ENCODE results near the gene HORMAD2. TPM values are rescaled to one million over a fixed set of nuclear protein-coding genes. Genes with fewer than 3 reads are reported as not detected.

HORMAD2 gene
- total and polyA plus RNA-seq, 9 of the 15 experiments (the other 6 are each of a cell fraction or from before 2014, with no cell fraction given): not detected

DNA sequence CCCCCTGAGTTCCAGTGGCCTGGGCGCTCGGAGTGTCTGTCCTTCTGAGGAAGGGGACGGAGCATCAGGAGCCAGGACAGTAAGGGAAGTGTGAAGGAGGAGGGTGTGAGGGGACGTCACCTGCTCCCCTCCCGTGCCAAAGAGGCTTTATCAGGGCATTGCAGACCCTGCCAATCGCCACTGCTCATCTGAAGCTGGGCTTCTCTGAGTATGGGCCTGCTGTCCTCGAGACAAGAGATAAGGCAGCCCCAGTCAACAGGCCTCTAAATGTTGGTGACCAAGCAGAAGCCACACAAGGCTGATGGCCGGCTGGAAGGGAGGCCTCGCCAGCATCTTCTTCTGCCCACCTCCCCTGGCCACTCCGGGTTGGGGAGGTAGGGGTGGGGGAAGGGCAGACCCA is 136.4 kb downstream of the HORMAD2 start (continued):
- TF ChIP-seq HEY1 (CRISPR knock-in tag; IDR thresholded peaks at IDR 0.05; ENCODE audit: borderline replicate concordance) (no peak), KLF16 (IDR thresholded peaks at IDR 0.05) (peak; percentile 98), ZNF589 (CRISPR knock-in tag; IDR thresholded peaks at IDR 0.05; ENCODE audit: low read depth) (peak; percentile 98), NFIC (IDR thresholded peaks at IDR 0.05) (peak; percentile 96), SMARCC2 (IDR thresholded peaks at IDR 0.05; ENCODE audit: low read depth) (peak; percentile 90), SETDB1 (IDR thresholded peaks at IDR 0.05; ENCODE audit: low read length) (no peak), NR2C1 (IDR thresholded peaks at IDR 0.05) (no peak), NR2C1 (tag; IDR thresholded peaks at IDR 0.05) (no peak), ZNF217 (CRISPR knock-in tag; IDR thresholded peaks at IDR 0.05) (no peak), MEF2D (tag; conservative IDR thresholded peaks at IDR 0.05; ENCODE audit: low read depth) (no peak), ZNF24 (IDR thresholded peaks at IDR 0.05) (0 out of 2 replicates have a peak, but pooled peaks have one; percentile 41), OTX1 (CRISPR knock-in tag; IDR thresholded peaks at IDR 0.05) (0 out of 2 replicates have a peak, but pooled peaks have one; percentile 35), ZKSCAN1 (IDR thresholded peaks at IDR 0.05; ENCODE audit: low read depth, low read length) (no peak), SIRT6 (IDR thresholded peaks at IDR 0.05; ENCODE audit: low read depth, low read length) (no peak), RNF2 (IDR thresholded peaks at IDR 0.05) (peak; percentile 87), SIN3B (IDR thresholded peaks at IDR 0.05; ENCODE audit: low read depth) (no peak), MYNN (IDR thresholded peaks at IDR 0.05) (peak; percentile 82), MYNN (CRISPR knock-in tag; IDR thresholded peaks at IDR 0.05) (no peak), ZNF384 (IDR thresholded peaks at IDR 0.05; ENCODE audit: low read depth, low read length) (0 out of 2 replicates have a peak, but pooled peaks have one; percentile 19), ZNF253 (CRISPR knock-in tag; conservative IDR thresholded peaks at IDR 0.05) (no peak), ELF4 (CRISPR knock-in tag; IDR thresholded peaks at IDR 0.05) (peak; percentile 48; the same call in 1 of the 2 replicates)
- TF ChIP-seq, protein P1, sequence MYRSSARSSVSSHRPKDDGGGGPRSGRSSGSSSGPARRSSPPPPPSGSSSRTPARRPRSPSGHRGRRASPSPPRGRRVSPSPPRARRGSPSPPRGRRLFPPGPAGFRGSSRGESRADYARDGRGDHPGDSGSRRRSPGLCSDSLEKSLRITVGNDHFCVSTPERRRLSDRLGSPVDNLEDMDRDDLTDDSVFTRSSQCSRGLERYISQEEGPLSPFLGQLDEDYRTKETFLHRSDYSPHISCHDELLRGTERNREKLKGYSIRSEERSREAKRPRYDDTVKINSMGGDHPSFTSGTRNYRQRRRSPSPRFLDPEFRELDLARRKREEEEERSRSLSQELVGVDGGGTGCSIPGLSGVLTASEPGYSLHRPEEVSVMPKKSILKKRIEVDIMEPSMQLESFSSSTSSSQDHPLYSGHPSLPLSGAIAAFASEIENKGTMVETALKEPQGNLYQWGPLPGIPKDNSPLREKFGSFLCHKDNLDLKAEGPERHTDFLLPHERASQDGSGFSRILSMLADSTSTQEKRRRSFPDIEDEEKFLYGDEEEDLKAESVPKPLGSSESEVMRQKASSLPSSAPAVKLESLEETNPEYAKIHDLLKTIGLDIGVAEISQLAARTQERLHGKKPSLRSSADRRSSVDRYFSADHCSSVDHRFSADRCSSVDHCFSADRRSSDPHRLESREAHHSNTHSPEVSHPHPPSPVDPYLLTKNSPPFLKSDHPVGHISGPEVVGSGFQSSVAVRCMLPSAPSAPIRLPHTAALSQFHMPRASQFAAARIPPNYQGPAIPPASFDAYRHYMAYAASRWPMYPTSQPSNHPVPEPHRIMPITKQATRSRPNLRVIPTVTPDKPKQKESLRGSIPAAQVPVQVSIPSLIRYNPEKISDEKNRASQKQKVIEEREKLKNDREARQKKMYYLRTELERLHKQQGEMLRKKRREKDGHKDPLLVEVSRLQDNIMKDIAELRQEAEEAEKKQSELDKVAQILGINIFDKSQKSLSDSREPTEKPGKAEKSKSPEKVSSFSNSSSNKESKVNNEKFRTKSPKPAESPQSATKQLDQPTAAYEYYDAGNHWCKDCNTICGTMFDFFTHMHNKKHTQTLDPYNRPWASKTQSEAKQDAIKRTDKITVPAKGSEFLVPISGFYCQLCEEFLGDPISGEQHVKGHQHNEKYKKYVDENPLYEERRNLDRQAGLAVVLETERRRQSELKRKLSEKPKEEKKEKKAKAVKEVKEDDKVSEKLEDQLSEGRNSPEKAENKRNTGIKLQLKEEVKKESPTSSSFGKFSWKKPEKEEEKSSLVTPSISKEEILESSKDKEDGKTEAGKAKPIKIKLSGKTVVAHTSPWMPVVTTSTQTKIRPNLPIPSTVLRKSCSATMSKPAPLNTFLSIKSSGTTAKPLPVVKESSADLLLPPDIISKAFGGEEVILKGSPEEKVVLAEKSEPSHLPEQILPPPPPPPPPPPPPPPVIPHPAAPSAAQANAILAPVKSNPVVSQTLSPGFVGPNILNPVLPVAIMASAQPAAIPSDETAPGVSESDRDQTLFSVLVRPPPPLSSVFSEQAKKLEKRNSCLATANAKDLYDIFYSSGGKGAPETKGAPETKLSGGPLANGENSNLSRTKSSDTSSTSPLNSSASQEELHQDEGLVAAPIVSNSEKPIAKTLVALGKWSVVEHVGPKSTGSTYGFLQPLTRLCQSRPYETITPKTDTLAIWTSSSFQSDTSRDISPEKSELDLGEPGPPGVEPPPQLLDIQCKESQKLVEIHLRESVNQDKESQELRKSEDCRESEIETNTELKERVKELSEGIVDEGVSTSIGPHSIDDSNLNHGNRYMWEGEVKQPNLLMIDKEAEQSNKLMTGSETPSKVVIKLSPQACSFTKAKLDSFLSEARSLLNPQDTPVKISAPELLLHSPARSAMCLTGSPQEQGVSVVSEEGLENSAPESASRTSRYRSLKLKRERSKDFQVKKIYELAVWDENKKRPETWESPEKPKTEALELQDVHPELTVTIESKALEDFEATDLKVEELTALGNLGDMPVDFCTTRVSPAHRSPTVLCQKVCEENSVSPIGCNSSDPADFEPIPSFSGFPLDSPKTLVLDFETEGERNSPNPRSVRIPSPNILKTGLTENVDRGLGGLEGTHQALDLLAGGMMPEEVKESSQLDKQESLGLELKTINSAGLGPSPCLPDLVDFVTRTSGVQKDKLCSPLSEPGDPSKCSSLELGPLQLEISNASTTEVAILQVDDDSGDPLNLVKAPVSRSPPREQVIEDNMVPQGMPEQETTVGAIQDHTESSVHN (IDR thresholded peaks at IDR 0.05; ENCODE audit: borderline replicate concordance in 1 of 2, low read depth in 1 of 2): no peak
- TF ChIP-seq, protein P2, sequence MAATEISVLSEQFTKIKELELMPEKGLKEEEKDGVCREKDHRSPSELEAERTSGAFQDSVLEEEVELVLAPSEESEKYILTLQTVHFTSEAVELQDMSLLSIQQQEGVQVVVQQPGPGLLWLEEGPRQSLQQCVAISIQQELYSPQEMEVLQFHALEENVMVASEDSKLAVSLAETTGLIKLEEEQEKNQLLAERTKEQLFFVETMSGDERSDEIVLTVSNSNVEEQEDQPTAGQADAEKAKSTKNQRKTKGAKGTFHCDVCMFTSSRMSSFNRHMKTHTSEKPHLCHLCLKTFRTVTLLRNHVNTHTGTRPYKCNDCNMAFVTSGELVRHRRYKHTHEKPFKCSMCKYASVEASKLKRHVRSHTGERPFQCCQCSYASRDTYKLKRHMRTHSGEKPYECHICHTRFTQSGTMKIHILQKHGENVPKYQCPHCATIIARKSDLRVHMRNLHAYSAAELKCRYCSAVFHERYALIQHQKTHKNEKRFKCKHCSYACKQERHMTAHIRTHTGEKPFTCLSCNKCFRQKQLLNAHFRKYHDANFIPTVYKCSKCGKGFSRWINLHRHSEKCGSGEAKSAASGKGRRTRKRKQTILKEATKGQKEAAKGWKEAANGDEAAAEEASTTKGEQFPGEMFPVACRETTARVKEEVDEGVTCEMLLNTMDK (IDR thresholded peaks at IDR 0.05; ENCODE audit: borderline replicate concordance, insufficient read depth, low read depth, low read length, poor library complexity, severe bottlenecking): no peak
